GM18907 (cell line): ENCODE data around the gene DUSP7.

Experiments used
- ATAC-seq: cut with Tn5 transposase; IDR thresholded peaks from one replicate; pipeline ENCODE4 v1.9.1; 2021; ENCODE audit warnings: mild to moderate bottlenecking, moderate library complexity; ENCODE audit not compliant: unreplicated experiment

Gene DUSP7

GRCh38 chr3:52086976-52087663 is 30.7 kb upstream of the DUSP7 start:
- no peak for ATAC-seq

- ATAC-seq = no peak
These were observed 30.1 kb upstream of the DUSP7 start for GRCh38 chr3:52086461-52086860.

- ATAC-seq = no peak
These were observed 29.4 kb upstream of the DUSP7 start for GRCh38 chr3:52085681-52086282.

GRCh38 chr3:52084954-52085680 is 28.7 kb upstream of the DUSP7 start:
- ATAC-seq = no peak

GRCh38 chr3:52084216-52084945 is 28.0 kb upstream of the DUSP7 start:
- ATAC-seq = no peak

DNA sequence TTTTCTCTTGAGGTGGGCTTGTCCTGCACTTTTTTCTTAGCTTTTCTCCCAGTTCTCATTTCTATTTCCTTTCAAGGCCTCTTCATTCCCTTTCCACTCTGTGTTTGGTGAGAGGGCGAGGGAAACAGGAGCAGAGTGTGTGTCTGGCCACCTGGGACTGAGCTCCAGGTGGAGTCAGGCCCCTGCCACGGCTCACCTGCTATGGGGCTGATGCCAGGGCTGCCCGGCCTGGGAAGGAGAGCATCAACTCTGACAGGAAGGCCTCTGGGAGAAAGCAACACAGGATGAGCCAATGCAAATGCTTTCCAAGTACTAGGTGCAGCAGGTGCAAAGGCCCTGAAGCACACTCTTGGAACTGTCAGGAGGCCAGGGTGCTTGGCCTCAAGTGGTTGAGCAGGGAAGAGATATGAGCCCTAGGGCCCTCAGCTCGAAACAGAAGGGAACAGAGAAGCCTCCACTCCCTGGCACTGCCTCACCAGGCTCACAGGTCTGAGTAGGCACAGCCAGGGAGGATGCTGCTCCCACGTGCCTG is 27.3 kb upstream of the DUSP7 start:
- no peak for ATAC-seq

DNA sequence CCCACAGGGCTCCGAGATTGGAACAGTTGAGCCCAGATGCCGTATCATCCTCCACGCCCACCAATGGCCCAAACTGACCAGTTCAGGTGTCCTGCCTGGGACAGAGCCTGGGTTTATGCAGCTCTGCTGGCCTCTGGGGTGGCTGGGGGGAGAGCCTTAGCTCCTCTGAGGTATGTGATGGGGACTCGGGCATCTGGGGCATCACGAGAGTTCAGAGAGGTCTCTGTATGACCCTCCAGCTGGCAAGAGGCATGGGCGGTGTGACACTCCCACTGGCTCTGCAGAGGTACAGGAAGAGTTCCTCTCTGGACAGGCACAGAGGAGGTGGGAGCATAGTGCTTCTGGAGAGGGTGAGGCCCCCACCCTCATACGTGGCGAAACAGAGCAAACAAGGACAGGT is 26.6 kb upstream of the DUSP7 start:
- ATAC-seq = no peak

DNA sequence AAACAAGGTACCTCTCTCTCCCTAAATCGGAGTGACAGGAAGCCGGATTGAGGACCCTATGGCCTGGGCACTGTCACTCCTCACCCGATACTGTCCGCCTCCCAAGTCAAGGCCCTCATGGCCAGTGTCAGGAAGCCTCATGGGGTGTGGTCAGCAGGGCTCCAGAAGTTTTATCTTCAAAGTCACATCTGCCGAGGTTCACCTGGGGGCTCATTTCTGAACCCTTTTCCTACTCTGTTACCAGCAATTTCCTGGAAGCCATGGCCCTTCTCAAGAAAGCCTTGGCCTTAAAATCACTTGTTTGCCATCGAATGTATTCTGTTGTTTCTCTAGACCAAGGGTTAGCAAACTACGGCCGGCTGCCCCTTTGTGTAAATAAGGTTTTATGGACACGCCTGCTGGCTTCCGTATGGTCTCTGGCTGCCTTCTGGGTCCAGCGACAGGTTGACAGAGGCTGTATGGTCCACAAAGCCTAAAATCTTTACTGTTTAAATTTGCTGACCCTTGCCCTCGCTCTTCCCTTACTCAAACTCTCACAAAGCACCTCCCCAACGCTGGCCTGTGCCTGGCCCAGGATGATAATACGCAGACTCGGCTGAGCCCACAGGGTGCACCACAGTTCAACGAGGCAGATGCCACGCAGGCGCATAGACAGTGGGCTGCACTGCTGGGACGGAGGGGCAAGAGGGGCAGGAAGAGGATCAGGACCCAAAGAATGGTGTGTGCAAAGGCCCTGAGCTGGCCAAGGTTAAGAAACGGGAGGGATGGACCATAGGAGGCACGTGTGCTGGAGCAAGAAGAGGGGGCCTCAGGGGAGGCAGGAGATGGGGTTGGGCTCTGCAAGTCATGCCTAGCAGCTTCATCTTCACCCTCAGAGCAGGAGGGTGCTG is 24.7 kb upstream of the DUSP7 start:
- ATAC-seq = no peak

DNA sequence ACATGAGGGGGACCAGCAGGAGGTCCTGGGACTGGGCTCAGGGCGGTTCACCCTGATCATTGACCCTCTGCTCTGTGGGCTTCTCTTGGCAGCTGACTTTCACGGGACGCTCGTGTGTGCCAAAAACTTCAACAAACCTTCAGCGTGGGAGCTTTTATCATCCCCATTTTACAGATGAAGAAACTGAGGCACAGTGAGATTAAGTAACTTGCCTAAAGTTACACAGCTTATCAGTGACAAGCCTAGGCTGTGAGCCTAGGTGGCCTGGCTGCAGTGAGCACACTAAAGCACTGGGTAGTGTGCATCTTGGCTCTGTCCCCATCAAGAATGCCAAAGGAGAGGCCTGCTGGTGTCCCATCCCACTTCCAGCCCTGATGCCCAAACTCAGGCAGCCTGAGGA is 23.6 kb upstream of the DUSP7 start:
- ATAC-seq = no peak

GRCh38 chr3:52078781-52079560 is 22.6 kb upstream of the DUSP7 start:
- no peak for ATAC-seq

GRCh38 chr3:52077925-52078324 is 21.6 kb upstream of the DUSP7 start:
- ATAC-seq = no peak

GRCh38 chr3:52076896-52077780 is 20.8 kb upstream of the DUSP7 start:
- ATAC-seq = no peak

- no peak for ATAC-seq
These were observed 17.1 kb upstream of the DUSP7 start for GRCh38 chr3:52073490-52073889.

- ATAC-seq = no peak
These were observed 16.1 kb upstream of the DUSP7 start for GRCh38 chr3:52072471-52072870.

GRCh38 chr3:52072020-52072419 is 15.6 kb upstream of the DUSP7 start:
- ATAC-seq = no peak

GRCh38 chr3:52070724-52071621 is 14.6 kb upstream of the DUSP7 start:
- no peak for ATAC-seq

DNA sequence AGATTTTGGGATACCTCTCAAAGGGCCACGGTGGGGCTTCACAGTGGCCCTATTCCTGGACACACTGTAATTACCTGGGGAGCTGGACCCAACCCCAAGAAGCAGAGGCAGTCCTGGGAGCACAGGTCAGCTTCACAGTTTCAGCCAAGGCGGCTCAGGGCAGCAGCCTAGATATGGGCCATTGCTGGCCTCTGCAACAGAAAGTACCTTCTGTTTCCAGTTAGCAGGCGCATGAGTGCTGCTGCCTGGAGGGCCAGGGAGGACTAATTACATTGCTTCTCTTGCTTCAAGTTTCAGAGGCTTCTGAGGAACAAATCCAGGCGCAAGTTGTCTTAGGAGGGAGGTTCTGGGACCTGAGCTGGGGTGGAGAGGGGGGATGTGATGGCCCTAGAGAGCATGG is 13.5 kb upstream of the DUSP7 start:
- ATAC-seq = no peak

- ATAC-seq = no peak
These were observed 12.8 kb upstream of the DUSP7 start for GRCh38 chr3:52069135-52069534.
